K562 (cell line): ENCODE data around the gene NUP98. TPM values are rescaled to one million over a fixed set of nuclear protein-coding genes. Genes with fewer than 3 reads are reported as not detected.

Source experiments
- BCL6 ChIP-seq: fragments of 250-450 bp; sonication (Bioruptor Pico); IDR thresholded peaks from 2 replicates; pipeline ENCODE4 v1.4.0; 2020
- BMI1 ChIP-seq: fragments of 150-350 bp; IDR thresholded peaks from 2 replicates; pipeline ENCODE4 v1.6.1; 2014; ENCODE audit warnings: low read length
- COPS2 ChIP-seq: fragments of 450-650 bp; conservative IDR thresholded peaks from 2 replicates; pipeline ENCODE4 v1.6.1; 2016; ENCODE audit warnings: mild to moderate bottlenecking, moderate library complexity
- CTCF ChIP-seq, 3 experiments: IDR thresholded peaks in 2 of 3; conservative IDR thresholded peaks in 1 of 3; 2 replicates each; pipeline ENCODE4 v1.5.1; 2011 to 2012; ENCODE audit warnings: low read length in 3 of 3, mild to moderate bottlenecking in 3 of 3, control low read depth in 2 of 3, improper control_type of control experiment in 1 of 3, inconsistent platforms in 1 of 3, low read depth in 1 of 3, mixed read lengths in 1 of 3, moderate library complexity in 1 of 3; ENCODE audit not compliant: insufficient read depth in 2 of 3
- ELF2 ChIP-seq: fragments of 250-450 bp; sonication (Bioruptor Pico); IDR thresholded peaks from 2 replicates; pipeline ENCODE4 v1.5.0; 2021; ENCODE audit warnings: mild to moderate bottlenecking
- FOXP4 ChIP-seq: sonication (generic); formaldehyde crosslinking; IDR thresholded peaks from 2 replicates; pipeline ENCODE4 v1.8.0; 2022; ENCODE audit warnings: mild to moderate bottlenecking, missing genetic modification reagents, borderline replicate concordance
- HIVEP1 ChIP-seq: fragments of 250-450 bp; sonication (Bioruptor Pico); IDR thresholded peaks from 2 replicates; pipeline ENCODE4 v1.4.0; 2020; ENCODE audit warnings: mild to moderate bottlenecking
- KAT2B ChIP-seq: IDR thresholded peaks from one replicate; pipeline ENCODE4 v1.6.1; 2012; ENCODE audit warnings: low read depth, mild to moderate bottlenecking, control low read depth, inconsistent platforms, low read length, moderate library complexity
- MECOM ChIP-seq: fragments of 250-450 bp; sonication (Bioruptor Pico); IDR thresholded peaks from 2 replicates; pipeline ENCODE4 v1.8.0; 2022; ENCODE audit warnings: inconsistent platforms
- NCOR1 ChIP-seq: fragments of 450-650 bp; IDR thresholded peaks from 2 replicates; pipeline ENCODE4 v1.6.1; 2016; ENCODE audit warnings: mild to moderate bottlenecking, moderate library complexity
- POLR2B ChIP-seq: fragments of 450-650 bp; IDR thresholded peaks from 2 replicates; pipeline ENCODE4 v1.6.1; 2018; ENCODE audit warnings: low read depth; ENCODE audit not compliant: partially characterized antibody
- RBM34 ChIP-seq: fragments of 200-400 bp; formaldehyde crosslinking; IDR thresholded peaks from 2 replicates; pipeline ENCODE4 v1.6.1; 2018; ENCODE audit warnings: low read length, borderline replicate concordance; ENCODE audit not compliant: insufficient read depth
- SMARCE1 ChIP-seq: fragments of 450-650 bp; IDR thresholded peaks from 2 replicates; pipeline ENCODE4 v1.7.1; 2016; ENCODE audit warnings: mild to moderate bottlenecking
- TBL1XR1 ChIP-seq, 2 experiments: IDR thresholded peaks; 2 replicates each; pipeline ENCODE4 v1.6.1; 2012; ENCODE audit warnings: improper control_type of control experiment in 2 of 2, low read length in 2 of 2, mild to moderate bottlenecking in 1 of 2
- TGIF2 ChIP-seq: sonication (generic); formaldehyde crosslinking; IDR thresholded peaks from 2 replicates; pipeline ENCODE4 v1.8.1; 2022; ENCODE audit warnings: mild to moderate bottlenecking, missing genetic modification reagents, moderate library complexity
- USF1 ChIP-seq: sonication (generic); formaldehyde crosslinking; IDR thresholded peaks from 2 replicates; pipeline ENCODE4 v1.9.0; 2022; ENCODE audit warnings: mild to moderate bottlenecking, missing genetic modification reagents
- ZBTB34 ChIP-seq: fragments of 250-450 bp; sonication (Bioruptor Pico); IDR thresholded peaks from 2 replicates; pipeline ENCODE4 v1.8.0; 2021; ENCODE audit warnings: mild to moderate bottlenecking, moderate library complexity
- ZNF23 ChIP-seq: fragments of 250-450 bp; sonication (Bioruptor Pico); IDR thresholded peaks from 2 replicates; pipeline ENCODE4 v1.4.0; 2020; ENCODE audit warnings: mild to moderate bottlenecking
- ZNF695 ChIP-seq: fragments of 450-650 bp; formaldehyde crosslinking; IDR thresholded peaks from 2 replicates; pipeline ENCODE4 v1.4.0; 2020; ENCODE audit warnings: mild to moderate bottlenecking, moderate library complexity
- polyA plus RNA-seq, 8 experiments: library from polyadenylated mRNA; depleted of rRNA in 4 of 8; stranded (reverse) in 5 of 8; unstranded in 3 of 8; fragments of >200 nt; fragmentation: Nextera tagmentation in 2 of 8; fragmentation: Illumina TruSeq in 1 of 8; extraction: Ambion mirVana in 2 of 8; extraction: Trizol in 1 of 8; gene quantifications; 2 replicates each; pipeline versions ENCODE4 v1.2.1 to v1.2.3, GENCODE V29; 2011 to 2014; ENCODE audit warnings: inconsistent platforms in 1 of 8, missing spikeins in 1 of 8
- total RNA-seq, 7 experiments: library from RNA; depleted of rRNA in 6 of 7; stranded (reverse); fragments of >200 nt in 6 of 7; fragmentation: Illumina TruSeq in 2 of 7; extraction: Trizol in 2 of 7; gene quantifications; 2 replicates each; pipeline versions ENCODE4 v1.2.1 to v1.2.3, GENCODE V29; 2011 to 2021; ENCODE audit warnings: low replicate concordance in 1 of 7
- TF ChIP-seq, protein P1 (sequence below): sonication (generic); formaldehyde crosslinking; IDR thresholded peaks from 2 replicates; pipeline ENCODE4 v1.8.0; 2022; ENCODE audit warnings: mild to moderate bottlenecking, missing genetic modification reagents

Gene NUP98
- total and polyA plus RNA-seq, 9 of the 15 experiments (the other 6 are each of a cell fraction or from before 2014, with no cell fraction given), result 45.1 to 196 (median 130) TPM

DNA sequence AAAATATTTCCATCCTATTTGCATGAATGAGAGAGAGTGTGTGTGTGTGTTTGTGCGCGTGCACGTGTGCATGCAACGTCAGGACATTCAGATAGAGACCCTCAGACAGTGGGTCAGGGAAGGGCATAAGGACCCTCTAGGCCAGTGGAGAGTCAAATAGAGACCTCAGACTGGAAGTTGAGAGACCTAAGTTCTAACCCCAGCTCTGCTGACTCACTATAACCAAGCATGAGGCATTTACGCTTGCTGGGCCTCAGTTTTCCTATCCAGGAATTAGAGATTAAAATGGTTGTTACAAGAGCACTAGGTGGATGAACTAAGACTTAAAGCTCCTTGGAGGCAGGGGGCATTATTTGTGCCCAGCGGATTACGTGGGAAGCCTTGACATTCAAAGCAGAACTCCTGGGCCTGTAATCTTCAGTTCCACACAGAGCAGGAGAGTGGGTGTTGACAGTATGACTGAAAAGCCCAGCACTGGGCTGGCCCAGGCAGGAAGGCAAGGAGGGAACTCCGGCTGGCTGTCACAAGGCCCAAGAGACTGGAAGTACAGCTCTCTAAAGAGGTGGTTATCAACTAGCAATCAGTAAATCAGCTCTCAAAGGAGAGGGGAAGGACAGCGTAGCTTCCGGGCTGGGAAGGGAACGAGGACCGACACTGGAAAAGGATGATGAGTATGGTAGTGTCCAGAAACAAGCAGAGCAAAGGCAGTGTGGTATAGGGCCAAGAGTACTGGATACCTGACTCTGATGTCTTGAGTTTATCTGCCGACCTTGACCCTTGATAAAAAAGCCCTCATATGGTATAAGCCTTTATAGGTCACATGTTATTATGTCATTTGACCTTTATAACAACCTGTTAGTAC, 34.3 kb upstream of the NUP98 start (continued):
- TF ChIP-seq FOXP4 (CRISPR knock-in tag) (no peak), NCOR1 (no peak), ZBTB34 (CRISPR knock-in tag) (no peak), COPS2 (no peak), SMARCE1 (peak; percentile 35; the same call in 1 of the 2 replicates), ZNF695 (no peak), ZNF23 (no peak), BMI1 (no peak), POLR2B (no peak), TGIF2 (CRISPR knock-in tag) (no peak), USF1 (no peak), RBM34 (no peak), KAT2B (no peak), HIVEP1 (CRISPR knock-in tag) (0 out of 2 replicates have a peak, but pooled peaks have one; percentile 12), CTCF (IDR thresholded peaks at IDR 0.05 in 2 of 3, conservative IDR thresholded peaks at IDR 0.05 in 1 of 3; ENCODE audit: insufficient read depth in 2 of 3, low read depth in 1 of 3, low read length in 3 of 3) (no peak), ELF2 (no peak), BCL6 (CRISPR knock-in tag) (no peak), TBL1XR1 (IDR thresholded peaks at IDR 0.05; ENCODE audit: low read length in 2 of 2) (peak in 1 of 2 experiments; percentile 34; a peak in 1 of 4 replicates), MECOM (CRISPR knock-in tag) (peak; percentile 43; the same call in 1 of the 2 replicates)
- TF ChIP-seq, protein P1, sequence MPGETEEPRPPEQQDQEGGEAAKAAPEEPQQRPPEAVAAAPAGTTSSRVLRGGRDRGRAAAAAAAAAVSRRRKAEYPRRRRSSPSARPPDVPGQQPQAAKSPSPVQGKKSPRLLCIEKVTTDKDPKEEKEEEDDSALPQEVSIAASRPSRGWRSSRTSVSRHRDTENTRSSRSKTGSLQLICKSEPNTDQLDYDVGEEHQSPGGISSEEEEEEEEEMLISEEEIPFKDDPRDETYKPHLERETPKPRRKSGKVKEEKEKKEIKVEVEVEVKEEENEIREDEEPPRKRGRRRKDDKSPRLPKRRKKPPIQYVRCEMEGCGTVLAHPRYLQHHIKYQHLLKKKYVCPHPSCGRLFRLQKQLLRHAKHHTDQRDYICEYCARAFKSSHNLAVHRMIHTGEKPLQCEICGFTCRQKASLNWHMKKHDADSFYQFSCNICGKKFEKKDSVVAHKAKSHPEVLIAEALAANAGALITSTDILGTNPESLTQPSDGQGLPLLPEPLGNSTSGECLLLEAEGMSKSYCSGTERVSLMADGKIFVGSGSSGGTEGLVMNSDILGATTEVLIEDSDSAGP (CRISPR knock-in tag), result no peak
